Measurements from ENCODE around the gene HPGD.

DNA sequence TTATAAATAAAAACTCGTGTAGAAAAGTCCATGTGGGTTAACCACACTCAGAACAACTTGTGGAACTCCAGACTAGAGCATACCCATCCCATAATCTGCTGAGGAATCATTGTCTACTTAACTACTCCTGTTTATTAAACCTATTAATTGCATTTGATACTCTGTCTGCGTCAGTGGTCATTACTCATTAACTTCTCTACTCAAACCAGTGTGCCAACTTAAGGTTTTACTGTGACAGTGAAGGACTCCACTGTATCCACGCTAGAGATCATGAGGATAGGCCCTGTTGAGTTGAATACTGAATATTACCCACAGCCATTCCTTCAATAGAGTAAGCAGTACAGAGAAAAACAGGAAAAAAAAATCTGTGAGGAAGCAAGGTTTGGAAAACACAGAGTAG is 17.3 kb downstream of the HPGD start:
- TF ChIP-seq, protein P1, sequence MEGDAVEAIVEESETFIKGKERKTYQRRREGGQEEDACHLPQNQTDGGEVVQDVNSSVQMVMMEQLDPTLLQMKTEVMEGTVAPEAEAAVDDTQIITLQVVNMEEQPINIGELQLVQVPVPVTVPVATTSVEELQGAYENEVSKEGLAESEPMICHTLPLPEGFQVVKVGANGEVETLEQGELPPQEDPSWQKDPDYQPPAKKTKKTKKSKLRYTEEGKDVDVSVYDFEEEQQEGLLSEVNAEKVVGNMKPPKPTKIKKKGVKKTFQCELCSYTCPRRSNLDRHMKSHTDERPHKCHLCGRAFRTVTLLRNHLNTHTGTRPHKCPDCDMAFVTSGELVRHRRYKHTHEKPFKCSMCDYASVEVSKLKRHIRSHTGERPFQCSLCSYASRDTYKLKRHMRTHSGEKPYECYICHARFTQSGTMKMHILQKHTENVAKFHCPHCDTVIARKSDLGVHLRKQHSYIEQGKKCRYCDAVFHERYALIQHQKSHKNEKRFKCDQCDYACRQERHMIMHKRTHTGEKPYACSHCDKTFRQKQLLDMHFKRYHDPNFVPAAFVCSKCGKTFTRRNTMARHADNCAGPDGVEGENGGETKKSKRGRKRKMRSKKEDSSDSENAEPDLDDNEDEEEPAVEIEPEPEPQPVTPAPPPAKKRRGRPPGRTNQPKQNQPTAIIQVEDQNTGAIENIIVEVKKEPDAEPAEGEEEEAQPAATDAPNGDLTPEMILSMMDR (IDR thresholded peaks at IDR 0.05; ENCODE audit: borderline replicate concordance, extremely low read depth, low read length, poor library complexity, severe bottlenecking), result no peak
- no peak for TF ChIP-seq EZH2 (IDR thresholded peaks at IDR 0.05; ENCODE audit: borderline replicate concordance, low read depth, low read length, severe bottlenecking)
